ENCODE data around the gene INPP5B.
A peak's percentile ranks its signal among the peaks of the same experiment; 100 is the strongest.

INPP5B gene

GRCh38 chr1:37946703-37947360 lies at the start of gene INPP5B:
TSS of gene INPP5B (minus strand) at chr1:37947053. CDS start at chr1:37946308, 745 bp downstream.
- peak; percentile 81 for DNase-seq (ENCODE audit: extremely low read depth, low read depth)
- TF ChIP-seq, protein P1, sequence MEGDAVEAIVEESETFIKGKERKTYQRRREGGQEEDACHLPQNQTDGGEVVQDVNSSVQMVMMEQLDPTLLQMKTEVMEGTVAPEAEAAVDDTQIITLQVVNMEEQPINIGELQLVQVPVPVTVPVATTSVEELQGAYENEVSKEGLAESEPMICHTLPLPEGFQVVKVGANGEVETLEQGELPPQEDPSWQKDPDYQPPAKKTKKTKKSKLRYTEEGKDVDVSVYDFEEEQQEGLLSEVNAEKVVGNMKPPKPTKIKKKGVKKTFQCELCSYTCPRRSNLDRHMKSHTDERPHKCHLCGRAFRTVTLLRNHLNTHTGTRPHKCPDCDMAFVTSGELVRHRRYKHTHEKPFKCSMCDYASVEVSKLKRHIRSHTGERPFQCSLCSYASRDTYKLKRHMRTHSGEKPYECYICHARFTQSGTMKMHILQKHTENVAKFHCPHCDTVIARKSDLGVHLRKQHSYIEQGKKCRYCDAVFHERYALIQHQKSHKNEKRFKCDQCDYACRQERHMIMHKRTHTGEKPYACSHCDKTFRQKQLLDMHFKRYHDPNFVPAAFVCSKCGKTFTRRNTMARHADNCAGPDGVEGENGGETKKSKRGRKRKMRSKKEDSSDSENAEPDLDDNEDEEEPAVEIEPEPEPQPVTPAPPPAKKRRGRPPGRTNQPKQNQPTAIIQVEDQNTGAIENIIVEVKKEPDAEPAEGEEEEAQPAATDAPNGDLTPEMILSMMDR (IDR thresholded peaks at IDR 0.05; ENCODE audit: low read depth, low read length): no peak

GRCh38 chr1:37995751-37996345 lies 49.0 kb upstream of the INPP5B start:
- DNase-seq (ENCODE audit: extremely low read depth, low read depth): peak; percentile 92
- TF ChIP-seq, protein P1 (IDR thresholded peaks at IDR 0.05; ENCODE audit: low read depth, low read length): no peak

DNA sequence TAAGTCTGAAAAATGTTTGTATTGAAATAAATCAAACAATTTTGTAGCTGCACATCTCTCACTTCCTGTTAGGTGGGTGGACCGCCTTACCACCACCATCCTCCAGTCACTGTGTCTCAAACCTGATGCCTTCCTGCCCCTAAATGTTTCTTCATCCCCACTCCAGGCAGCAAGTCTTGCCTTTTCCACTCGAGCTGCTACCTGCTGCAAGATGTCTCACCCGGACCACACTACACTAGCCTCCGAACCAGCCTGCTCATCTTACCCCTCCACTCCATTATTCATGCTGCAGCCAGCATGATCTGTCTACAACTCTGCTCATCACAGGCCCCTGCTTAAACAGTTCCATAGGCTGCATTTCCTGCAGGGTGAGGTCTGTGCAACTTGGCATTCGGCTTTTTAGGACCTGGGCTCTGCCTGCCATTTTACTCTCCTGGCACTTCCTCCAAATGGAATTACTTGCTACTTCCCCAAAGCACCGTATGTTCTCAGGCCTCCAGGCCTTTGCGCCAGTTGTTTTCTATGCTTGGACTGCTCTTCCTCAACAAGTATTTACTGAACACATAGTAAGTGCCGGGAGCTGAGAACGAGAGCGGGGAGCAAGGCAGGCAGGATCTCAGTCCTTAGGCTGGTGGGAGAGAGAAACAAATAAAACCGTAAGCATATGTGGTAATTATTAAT lies 48.2 kb upstream of the INPP5B start:
- TF ChIP-seq, protein P1 (IDR thresholded peaks at IDR 0.05; ENCODE audit: low read depth, low read length): no peak
- no peak for DNase-seq (ENCODE audit: extremely low read depth, low read depth)

DNA sequence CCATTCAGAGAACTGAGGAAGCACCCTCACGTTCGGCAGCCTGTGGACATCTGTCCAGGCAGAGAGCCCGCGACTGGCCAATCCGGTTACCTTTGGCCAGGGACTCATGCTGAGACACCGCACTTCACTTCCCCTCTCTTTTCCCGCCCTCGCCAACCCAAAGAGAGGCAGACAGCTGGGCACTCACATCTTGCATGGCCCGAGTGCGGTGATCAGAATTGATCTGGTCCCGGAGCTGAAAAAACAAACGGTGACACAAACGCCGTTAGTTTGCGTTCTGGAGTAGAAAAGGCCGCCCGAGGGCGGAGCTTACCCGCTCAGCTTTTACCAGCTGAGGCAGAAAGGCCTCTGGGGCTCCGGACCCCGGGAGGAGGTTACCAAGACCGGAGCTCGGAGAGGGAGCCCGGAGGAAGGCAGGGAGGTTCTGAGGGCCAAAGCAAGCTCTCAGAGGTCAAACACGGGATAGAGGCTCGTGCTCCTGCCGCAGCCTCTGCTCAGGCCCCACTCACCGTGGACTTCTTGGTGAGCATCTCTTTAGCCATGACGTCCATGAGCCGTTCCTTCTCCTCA lies 42.6 kb upstream of the INPP5B start:
- DNase-seq (ENCODE audit: extremely low read depth, low read depth): no peak
- TF ChIP-seq, protein P1 (IDR thresholded peaks at IDR 0.05; ENCODE audit: low read depth, low read length): no peak

DNA sequence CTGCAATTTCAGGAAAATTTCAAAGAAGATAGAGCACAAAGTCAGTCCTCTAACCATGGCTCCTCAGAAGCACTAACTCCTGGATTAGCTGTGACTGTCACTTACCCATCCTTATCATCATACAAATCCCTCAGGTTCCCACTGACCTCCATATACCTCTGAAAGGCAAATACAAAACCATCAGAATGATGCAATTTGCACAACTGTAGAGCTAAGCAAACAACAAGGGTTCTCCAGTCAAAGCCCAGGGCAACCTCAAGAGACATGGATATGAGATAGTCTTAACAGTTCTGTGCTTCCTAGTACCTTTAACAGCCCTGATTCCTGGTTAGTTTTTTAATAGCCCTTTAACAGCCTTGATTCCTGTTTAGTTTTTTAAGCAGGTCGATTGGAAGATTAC lies 40.8 kb upstream of the INPP5B start:
- no peak for DNase-seq (ENCODE audit: extremely low read depth, low read depth)
- TF ChIP-seq, protein P1 (IDR thresholded peaks at IDR 0.05; ENCODE audit: low read depth, low read length): no peak

- TF ChIP-seq, protein P1 (IDR thresholded peaks at IDR 0.05; ENCODE audit: low read depth, low read length): no peak
- DNase-seq (ENCODE audit: extremely low read depth, low read depth): no peak
Measured at GRCh38 chr1:37983546-37983945, 36.7 kb upstream of the INPP5B start.

DNA sequence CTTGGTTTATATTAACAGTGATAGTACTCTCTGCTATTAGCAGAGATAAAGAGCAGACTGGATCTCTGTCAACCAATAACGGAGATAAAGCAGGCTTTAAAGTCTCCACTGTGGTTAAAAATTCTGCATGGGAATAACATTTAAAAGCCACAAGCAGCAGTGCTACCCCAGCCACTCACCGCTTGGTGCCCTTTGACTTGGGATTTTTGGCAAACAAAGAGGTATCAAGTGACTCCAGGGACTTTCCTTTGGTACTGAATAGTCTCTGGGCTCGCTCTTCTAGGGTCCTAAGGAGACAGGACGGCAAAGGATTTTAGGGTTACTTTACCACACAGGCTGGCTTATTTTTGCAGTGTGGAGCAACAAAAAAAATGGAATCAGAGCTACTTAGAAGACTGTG lies 31.7 kb upstream of the INPP5B start:
- TF ChIP-seq, protein P1 (IDR thresholded peaks at IDR 0.05; ENCODE audit: low read depth, low read length): no peak
- DNase-seq (ENCODE audit: extremely low read depth, low read depth): no peak

Data from AG09319 (cell line).